Left ventricle myocardium inferior (tissue), 1 donor: Measurements from ENCODE around the gene KCNG2. TPM values are rescaled to one million over a fixed set of nuclear protein-coding genes. Genes with fewer than 3 reads are reported as not detected.

ENCODE experiments used
- DNase-seq: peaks from one replicate; pipeline ENCODE4 v3.0.0-alpha.2; 2020
- H3K27ac ChIP-seq: fragments of 200-600 bp; replicated peaks from 2 replicates; pipeline ENCODE4 v1.8.0; 2021
- H3K27me3 ChIP-seq: fragments of 200-600 bp; 2 replicates; pipeline ENCODE4 v1.8.0; 2021; ENCODE audit warnings: low read depth
- H3K36me3 ChIP-seq: fragments of 200-600 bp; 2 replicates; pipeline ENCODE4 v1.8.0; 2021
- H3K4me1 ChIP-seq: fragments of 200-600 bp; 2 replicates; pipeline ENCODE4 v1.8.0; 2021
- H3K4me3 ChIP-seq: fragments of 200-600 bp; 2 replicates; pipeline ENCODE4 v1.8.0; 2021; ENCODE audit warnings: mild to moderate bottlenecking, moderate library complexity
- H3K9me3 ChIP-seq: fragments of 200-600 bp; replicated peaks from 2 replicates; pipeline ENCODE4 v1.8.0; 2021
- intact Hi-C: fragments of 100-400 bp; cut with micrococcal nuclease; formaldehyde crosslinking; loops from one replicate; pipeline ENCODE4 v1.11.0; 2022
- total RNA-seq: library from RNA; stranded (reverse); fragmentation: NEBNext Ultra II Directional; extraction: Animal tissue kit (Norgen Biotek cat#: 25700); gene quantifications from one replicate; pipeline ENCODE4 v1.2.1, GENCODE V29; 2021
- TF ChIP-seq, protein P1 (sequence below): fragments of 200-600 bp; IDR thresholded peaks from 2 replicates; pipeline ENCODE4 v1.8.0; 2021; ENCODE audit warnings: antibody characterized with exemption, mild to moderate bottlenecking, borderline replicate concordance
- donor health status: DM: no; HTN: yes; CAD: no; lungs with severe emphysema.

KCNG2 gene
- total RNA-seq, 1 donor from 2014 or later: not detected

DNA sequence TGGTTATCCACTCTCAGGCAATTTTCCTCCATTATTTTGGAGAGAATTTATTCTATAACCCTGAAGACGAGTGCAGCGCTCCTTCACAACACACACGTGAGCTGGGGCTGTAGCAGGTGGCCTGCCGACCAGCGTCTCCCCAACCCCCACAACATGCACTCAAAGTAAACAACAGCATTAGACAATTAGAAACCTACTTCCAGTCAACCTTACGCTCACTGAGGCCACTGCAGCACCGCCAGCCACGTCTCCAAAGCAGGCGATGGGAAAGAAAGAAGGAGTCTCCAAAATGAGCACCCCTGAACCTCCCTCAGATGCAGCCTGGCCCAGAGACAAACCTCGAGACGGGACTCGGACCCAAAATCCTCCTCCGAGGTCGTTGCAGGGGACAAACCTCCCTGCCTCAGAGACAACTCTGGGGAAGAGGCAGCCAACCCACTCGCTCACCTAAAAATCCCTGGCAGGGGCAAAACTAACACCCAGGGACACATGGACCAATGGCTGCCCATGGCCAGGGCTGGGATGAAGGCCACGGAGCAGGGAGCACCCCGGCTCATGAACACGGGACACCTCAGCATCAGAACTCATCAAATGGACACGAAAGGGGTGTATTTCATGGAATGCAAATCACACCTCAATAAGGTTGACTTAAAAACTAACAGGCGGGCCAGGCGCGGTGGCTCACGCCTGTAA is 151.1 kb downstream of the KCNG2 start:
- Histone ChIP-seq H3K27me3 (no peaks in the 10 kb centered on the region), H3K4me1 (peaks cover 76% of the 10 kb centered on the region), H3K36me3 (peaks cover 8% of the 10 kb centered on the region), H3K4me3 (peak overlapping the region; percentile 87), H3K27ac (peak overlapping the region; percentile 89), H3K9me3 (no peaks in the 10 kb centered on the region)
- intact Hi-C loops: no loop called here
- TF ChIP-seq, protein P1, sequence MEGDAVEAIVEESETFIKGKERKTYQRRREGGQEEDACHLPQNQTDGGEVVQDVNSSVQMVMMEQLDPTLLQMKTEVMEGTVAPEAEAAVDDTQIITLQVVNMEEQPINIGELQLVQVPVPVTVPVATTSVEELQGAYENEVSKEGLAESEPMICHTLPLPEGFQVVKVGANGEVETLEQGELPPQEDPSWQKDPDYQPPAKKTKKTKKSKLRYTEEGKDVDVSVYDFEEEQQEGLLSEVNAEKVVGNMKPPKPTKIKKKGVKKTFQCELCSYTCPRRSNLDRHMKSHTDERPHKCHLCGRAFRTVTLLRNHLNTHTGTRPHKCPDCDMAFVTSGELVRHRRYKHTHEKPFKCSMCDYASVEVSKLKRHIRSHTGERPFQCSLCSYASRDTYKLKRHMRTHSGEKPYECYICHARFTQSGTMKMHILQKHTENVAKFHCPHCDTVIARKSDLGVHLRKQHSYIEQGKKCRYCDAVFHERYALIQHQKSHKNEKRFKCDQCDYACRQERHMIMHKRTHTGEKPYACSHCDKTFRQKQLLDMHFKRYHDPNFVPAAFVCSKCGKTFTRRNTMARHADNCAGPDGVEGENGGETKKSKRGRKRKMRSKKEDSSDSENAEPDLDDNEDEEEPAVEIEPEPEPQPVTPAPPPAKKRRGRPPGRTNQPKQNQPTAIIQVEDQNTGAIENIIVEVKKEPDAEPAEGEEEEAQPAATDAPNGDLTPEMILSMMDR: no peak
- DNase-seq: no peak

Other genes starting within 250 kb of the KCNG2 start
- 7.5 TPM for gene CTDP1, start 118.1 kb upstream of the KCNG2 start, total RNA-seq
- gene SLC66A2, start 153.7 kb downstream of the KCNG2 start, total RNA-seq: 27.4 TPM
- gene HSBP1L1, start 166.7 kb downstream of the KCNG2 start, total RNA-seq: 12.2 TPM
- 92.0 TPM for gene TXNL4A, start 190.6 kb downstream of the KCNG2 start, total RNA-seq
- 22.8 TPM for gene RBFA, start 236.5 kb downstream of the KCNG2 start, total RNA-seq